NCI-H748 (cell line): ENCODE measurements around the gene TBC1D2B.

ENCODE experiments used
- DNase-seq: peaks from one replicate; lab custom pipeline; 2025; ENCODE audit not compliant: unreplicated experiment; lab: John Stamatoyannopoulos, UW

The TBC1D2B gene

GRCh38 chr15:78073046-78073787 lies 4.3 kb downstream of the TBC1D2B start:
- no peak for DNase-seq

DNA sequence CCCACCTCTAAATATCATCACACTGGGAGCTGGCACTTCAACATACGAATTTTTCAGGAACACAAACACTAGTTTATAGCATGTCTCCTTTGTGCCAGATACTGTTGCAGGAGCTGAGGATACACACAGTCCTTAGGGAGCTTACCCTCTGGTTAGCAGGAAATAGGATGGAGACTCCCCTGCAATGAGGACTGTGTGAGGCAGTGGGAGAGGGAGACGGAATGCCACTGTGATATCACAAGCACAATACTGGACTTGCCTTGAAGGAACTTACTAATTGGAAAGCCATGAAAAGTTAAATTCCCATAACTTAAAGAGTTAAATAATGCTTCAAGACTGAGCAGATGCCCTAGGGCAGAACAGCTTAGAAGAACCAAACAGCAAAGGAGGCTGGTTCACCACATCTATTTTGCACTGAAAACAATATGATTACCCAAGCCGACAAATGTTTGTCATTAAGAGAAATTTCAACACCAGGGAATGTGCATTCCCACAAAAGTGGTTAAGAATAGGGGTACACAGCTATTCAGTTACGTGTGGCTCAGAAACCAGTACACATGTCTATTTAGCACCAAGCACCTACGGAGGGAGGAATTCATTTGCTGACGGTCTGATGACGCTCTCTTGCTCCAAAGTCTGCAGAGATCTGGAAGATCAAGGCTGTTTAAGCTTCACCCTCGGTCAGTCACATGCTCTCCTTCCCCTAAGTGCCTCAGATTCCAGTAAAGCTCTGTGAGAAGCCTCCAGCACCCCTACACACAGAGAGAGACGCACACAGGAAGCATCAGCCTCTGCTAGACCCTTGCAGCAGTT lies 5.2 kb downstream of the TBC1D2B start:
- no peak for DNase-seq

DNA sequence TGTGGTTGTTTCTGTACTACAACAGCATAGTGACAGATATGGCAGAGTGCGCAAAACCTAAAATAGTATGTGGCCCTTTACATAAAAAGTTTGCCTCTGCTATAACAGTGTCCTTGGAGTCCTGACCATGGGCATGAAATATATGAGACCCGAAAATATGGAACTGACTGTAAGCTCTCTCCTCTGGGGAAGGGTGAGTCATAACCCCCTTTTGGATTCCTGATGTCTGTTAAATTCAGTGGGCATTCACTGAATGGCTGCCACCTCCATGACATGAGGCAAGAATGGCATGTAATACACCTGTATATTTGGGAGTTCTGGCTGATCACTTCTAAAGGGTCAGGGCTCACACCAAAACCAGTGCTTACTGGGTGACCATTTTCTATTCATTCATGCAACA lies 6.1 kb downstream of the TBC1D2B start:
- DNase-seq: no peak

DNA sequence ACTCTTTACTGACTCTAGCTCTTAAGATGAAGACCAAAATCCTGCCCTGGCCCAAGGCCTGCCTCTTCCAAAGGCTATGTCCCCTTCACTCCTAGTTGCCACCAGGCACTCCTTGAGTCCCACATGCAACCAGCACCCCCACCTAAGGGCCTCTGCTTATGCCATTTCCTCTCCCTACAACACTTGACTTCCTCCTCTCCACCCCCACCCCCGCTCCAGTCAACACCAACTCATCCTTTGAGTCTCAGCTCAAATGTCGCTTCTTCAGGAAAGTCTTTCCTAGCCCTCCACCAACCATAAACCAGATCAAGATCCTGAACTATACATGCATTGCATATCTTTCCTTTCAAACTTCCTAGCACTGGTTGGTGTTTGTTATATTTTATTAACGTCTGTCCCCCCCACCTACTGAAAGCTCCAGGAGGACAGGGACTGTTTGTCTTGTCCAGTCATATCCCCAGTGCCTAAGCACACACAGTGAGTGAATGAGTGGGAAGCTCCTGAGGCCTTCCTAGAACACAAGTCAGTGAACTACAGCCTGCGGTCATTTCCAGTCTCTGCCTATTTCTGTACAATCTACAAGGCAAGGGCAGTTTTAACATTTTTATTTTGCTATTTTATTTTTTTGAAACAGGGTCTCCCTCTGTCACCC lies 7.3 kb downstream of the TBC1D2B start:
- DNase-seq: no peak

- DNase-seq: no peak
Observed at GRCh38 chr15:78069462-78070029, 8.0 kb downstream of the TBC1D2B start.

GRCh38 chr15:78069052-78069414 lies 8.5 kb downstream of the TBC1D2B start:
- no peak for DNase-seq

DNA sequence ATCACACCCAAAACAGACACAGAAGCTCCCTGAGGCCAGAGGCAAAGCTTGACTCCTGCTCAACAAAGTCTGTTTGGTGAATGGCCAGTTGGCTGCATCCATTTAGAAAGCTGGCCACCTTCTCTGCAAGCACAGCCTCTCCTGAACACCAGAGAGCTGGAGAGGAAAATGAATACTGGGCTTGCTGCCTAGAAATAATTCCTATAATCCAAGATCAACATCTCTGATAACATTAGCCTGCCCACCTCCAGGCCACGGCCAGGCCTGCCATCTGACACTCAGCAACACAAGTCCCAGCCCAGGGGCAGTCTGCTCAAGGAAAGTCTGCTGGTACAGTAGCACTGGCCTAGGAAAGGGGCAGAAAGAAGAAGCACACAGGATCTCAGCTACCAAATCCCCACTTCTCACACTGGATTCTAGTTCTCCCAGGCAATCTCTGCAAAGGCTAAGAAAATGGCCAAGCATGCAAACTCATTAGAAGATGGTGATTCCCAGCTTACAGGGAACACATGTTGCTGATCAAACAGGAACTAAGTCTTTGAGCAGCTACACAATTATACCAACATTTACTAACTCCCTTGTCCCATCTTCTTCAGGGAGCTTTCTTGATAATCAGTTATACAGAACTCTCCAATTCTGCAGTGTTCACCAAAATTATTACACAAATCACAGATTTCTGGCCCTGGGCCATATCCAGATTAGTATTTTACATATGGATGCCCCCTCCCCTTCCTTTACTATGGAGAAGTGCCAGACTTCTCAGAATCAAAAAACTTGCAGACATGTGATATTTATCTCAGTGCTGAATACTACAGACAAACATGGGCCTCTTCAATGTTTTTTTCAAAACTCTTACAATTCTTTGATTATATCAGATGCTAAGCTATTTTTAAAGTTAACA lies 9.9 kb downstream of the TBC1D2B start:
- DNase-seq: no peak

DNA sequence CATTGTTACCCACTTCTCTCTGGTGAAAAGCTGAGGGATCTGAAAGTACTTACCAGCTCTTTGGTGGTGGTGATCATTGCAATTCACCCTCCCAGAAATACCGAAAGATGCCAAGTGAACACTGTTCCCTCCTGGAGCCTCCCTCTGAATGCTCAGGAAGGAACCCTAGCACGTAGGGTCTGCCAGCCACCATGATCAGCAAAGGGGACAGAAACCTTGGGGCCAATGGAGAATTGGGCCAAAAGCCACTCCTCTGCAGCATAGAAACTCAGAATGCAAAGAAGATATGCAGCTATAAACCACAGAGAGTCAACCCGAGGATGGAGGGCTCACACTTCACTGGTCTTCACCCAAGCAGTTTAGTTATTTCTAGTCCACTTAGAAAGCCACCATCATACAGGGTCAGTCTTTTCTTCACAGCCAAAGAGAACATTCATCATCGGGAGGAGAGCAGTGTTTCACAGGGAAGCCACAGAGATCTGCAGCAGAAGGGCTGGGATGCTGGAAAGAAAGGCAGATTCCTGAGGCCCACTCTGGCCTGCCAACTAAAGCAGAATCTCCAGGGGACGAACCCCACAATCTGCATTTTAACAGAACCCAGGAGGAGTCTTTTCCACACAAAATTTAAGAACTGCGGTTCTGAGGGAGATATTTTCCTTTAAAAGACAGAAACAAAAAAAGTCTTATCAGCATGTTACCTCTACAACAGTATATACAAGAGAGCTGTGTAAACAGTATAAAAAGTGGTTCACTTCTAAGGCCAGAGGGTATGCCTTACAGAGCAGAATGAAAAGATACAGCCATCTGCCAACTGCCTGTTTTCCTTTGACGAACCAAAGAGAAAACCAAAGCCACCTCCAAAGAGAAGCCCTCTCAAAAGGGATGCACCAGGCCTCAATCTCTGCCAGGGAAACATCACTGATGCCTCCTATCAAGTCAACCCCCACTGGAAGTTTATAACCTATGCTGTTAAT lies 11.3 kb downstream of the TBC1D2B start:
- DNase-seq: no peak

GRCh38 chr15:78065284-78065872 lies 12.1 kb downstream of the TBC1D2B start:
- no peak for DNase-seq

DNA sequence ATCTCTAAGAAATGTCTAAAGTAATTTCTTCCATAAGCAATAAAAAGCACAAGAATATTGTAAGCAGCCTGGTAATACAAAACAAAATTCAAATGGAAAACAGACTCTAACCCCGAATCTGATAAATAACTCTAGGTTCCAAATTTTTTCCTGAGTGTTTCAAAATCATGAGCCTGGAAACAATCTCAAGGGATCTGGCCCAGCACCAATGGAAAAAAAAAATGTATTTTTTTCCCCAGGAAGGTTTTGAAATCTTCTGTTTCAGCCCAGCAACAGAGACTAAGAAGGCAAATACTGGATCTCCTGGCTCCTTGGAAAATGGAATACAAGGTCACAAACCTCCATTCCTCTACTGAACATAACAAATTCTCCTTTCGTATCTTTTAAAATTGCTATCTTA lies 13.0 kb downstream of the TBC1D2B start:
- DNase-seq: no peak

DNA sequence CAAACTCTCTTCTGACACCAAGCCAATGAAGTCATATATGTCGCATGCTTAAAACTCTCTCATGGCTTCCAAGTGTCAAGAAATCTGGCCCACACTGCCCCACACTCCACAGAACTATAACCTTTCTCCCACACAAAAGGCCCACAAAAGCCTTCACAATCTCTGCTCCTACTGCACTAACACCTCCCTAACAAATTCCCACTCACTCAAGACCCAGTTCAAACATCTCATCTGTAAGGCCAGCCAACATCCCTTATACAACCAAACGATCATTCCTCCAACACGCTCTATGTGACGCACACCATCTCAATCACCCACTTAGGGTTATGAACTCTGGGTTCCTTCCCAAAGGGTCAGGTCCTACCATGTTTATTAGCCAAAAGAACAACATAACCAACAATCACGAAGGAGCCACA lies 13.5 kb downstream of the TBC1D2B start:
- no peak for DNase-seq

- peak; percentile 5 for DNase-seq
Observed at GRCh38 chr15:78063217-78063616, 14.3 kb downstream of the TBC1D2B start.

DNA sequence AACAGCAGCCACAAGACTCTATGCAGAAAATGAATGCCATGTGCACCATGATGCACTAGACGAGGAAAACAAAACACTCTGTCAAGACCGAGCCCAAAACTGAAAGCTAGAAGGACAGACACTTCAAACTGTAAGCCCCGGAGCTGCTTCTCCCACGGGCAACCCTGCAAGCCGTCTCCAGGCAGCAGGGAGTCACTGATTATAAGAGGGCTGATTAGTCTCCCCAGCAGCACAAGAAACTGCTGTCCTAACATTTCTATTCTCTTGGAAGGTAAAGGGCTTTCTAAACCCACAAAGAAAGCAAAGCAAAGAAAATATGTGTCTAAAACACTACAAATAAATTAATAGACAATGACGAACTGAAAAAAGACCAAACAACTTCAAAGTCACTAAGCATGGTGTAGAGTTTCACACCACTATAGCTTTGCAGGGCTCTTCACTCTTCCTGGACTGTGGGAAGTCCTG lies 15.5 kb downstream of the TBC1D2B start:
- peak; percentile 13 for DNase-seq

DNA sequence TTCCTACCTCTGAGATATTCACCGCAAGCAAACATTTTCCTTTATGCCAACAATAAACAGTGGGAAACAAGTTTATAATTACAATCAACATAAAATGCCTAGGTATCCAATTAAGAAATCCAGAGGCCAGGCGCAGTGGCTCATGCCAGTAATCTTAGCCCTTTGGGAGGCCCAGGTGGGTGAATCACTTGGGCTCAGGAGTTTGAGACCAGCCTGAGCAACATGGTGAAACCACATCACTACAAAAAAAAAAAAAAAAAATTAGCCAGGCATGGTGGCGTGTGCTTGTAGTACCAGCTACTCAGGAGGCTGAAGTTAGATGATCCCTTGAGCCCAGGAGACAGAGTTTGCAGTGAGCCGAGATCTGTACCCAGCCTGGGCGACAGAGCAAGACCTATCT lies 17.3 kb downstream of the TBC1D2B start:
- no peak for DNase-seq

- no peak for DNase-seq
Observed at GRCh38 chr15:78059110-78059839, 18.2 kb downstream of the TBC1D2B start.

DNA sequence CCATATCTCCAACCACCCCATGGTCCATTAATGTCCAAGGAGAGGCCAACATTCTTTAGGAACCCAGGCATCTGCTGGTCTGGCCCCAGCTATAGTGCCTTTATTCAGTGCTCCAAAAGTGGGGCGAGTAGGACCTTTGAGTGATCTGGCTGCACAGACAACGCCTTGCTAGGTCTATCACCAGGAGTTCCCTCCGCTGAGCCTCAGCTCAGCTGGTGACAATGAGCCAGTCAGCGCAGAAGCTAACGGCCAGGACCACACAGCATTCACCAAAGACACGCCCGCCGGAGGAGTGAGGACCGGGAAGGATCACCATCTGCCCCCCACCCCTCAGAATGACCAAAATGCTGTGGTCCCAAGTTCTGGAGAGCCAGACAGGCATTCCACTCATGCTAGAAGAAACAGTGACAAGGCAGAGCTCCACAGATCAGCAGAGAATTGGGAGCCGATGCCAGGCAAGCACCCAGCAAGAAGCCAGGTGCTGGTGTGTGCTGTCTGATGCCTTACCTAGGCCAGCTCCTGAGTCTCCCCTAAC lies 19.0 kb downstream of the TBC1D2B start:
- DNase-seq: no peak

DNA sequence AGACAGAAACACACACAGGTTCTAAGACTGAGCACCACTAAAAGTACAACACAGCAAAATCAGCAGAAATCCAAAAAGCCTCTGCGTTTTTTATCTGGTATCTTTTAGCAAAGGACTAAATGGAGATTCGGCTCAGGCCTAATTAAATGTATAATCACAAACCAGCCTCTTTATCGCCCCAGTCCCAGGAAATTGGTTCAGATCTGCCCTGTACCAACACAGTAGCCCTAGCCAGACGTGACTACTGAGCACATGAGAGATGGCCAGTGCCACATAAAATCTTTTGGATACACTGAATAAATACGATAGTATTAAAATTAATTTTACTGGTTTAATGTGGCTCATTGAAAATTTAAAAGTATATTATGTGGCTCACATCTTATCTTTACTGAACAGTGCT lies 19.7 kb downstream of the TBC1D2B start:
- DNase-seq: no peak

GRCh38 chr15:78056714-78057269 lies 20.7 kb downstream of the TBC1D2B start:
- no peak for DNase-seq
